ENCODE results near the gene GRIP2. TPM values are rescaled to one million over a fixed set of nuclear protein-coding genes. Genes with fewer than 3 reads are reported as not detected.

Gene GRIP2
- total RNA-seq, 2 donors from 2014 or later, result 0.47 to 0.53 TPM

- no peaks in the 10 kb centered on the region for H3K27me3 ChIP-seq
- H3K4me3 ChIP-seq, result no peak overlapping the region
- H3K4me1 ChIP-seq, result peaks cover 2% of the 10 kb centered on the region
- no peak overlapping the region for H3K9ac ChIP-seq (ENCODE audit: low read depth in 2 of 2, low read length in 2 of 2)
- no peak for DNase-seq
- TF ChIP-seq CTCF (IDR thresholded peaks at IDR 0.05), result no peak
- H3K36me3 ChIP-seq, result no peaks in the 10 kb centered on the region
- intact Hi-C loops (cut with DNase I), result no loop called here
- no peak overlapping the region for H3K27ac ChIP-seq
- H3K9me3 ChIP-seq, result no peaks in the 10 kb centered on the region
These were observed 93.1 kb downstream of the GRIP2 start for GRCh38 chr3:14446988-14447570.

GRCh38 chr3:14445773-14446172 is 94.4 kb downstream of the GRIP2 start:
- H3K27ac ChIP-seq, result no peak overlapping the region
- intact Hi-C loops (cut with DNase I), result no loop called here
- H3K9ac ChIP-seq (ENCODE audit: low read depth in 2 of 2, low read length in 2 of 2), result no peak overlapping the region
- H3K27me3 ChIP-seq, result no peaks in the 10 kb centered on the region
- DNase-seq, result no peak
- H3K9me3 ChIP-seq, result no peaks in the 10 kb centered on the region
- no peaks in the 10 kb centered on the region for H3K4me1 ChIP-seq
- no peaks in the 10 kb centered on the region for H3K36me3 ChIP-seq
- TF ChIP-seq CTCF (IDR thresholded peaks at IDR 0.05), result no peak
- no peak overlapping the region for H3K4me3 ChIP-seq

- H3K36me3 ChIP-seq, result no peaks in the 10 kb centered on the region
- H3K27me3 ChIP-seq, result no peaks in the 10 kb centered on the region
- intact Hi-C loops (cut with DNase I), result no loop called here
- no peak overlapping the region for H3K27ac ChIP-seq
- no peaks in the 10 kb centered on the region for H3K9me3 ChIP-seq
- no peak for DNase-seq
- no peak overlapping the region for H3K9ac ChIP-seq (ENCODE audit: low read depth in 2 of 2, low read length in 2 of 2)
- TF ChIP-seq CTCF (IDR thresholded peaks at IDR 0.05), result no peak
- H3K4me3 ChIP-seq, result no peak overlapping the region
- peaks cover 5% of the 10 kb centered on the region for H3K4me1 ChIP-seq
These were observed 95.8 kb downstream of the GRIP2 start for GRCh38 chr3:14444380-14444779.

- H3K36me3 ChIP-seq, result no peaks in the 10 kb centered on the region
- H3K27me3 ChIP-seq, result no peaks in the 10 kb centered on the region
- no peak overlapping the region for H3K9ac ChIP-seq (ENCODE audit: low read depth in 2 of 2, low read length in 2 of 2)
- TF ChIP-seq CTCF (IDR thresholded peaks at IDR 0.05), result no peak
- no peak for DNase-seq
- peaks cover 12% of the 10 kb centered on the region for H3K4me1 ChIP-seq
- H3K9me3 ChIP-seq, result no peaks in the 10 kb centered on the region
- intact Hi-C loops (cut with DNase I), result no loop called here
- no peak overlapping the region for H3K4me3 ChIP-seq
- H3K27ac ChIP-seq, result no peak overlapping the region
These were observed 98.2 kb downstream of the GRIP2 start for GRCh38 chr3:14441920-14442300.

- no peak overlapping the region for H3K27ac ChIP-seq
- H3K4me3 ChIP-seq, result no peak overlapping the region
- H3K27me3 ChIP-seq, result no peaks in the 10 kb centered on the region
- no peak overlapping the region for H3K9ac ChIP-seq (ENCODE audit: low read depth in 2 of 2, low read length in 2 of 2)
- intact Hi-C loops (cut with DNase I), result no loop called here
- peaks cover 12% of the 10 kb centered on the region for H3K4me1 ChIP-seq
- H3K9me3 ChIP-seq, result no peaks in the 10 kb centered on the region
- no peak for TF ChIP-seq CTCF (IDR thresholded peaks at IDR 0.05)
- DNase-seq, result no peak
- no peaks in the 10 kb centered on the region for H3K36me3 ChIP-seq
These were observed 98.8 kb downstream of the GRIP2 start for GRCh38 chr3:14441240-14441919.
